Measurements from ENCODE around the gene RBM5. TPM values are rescaled to one million over a fixed set of nuclear protein-coding genes. Genes with fewer than 3 reads are reported as not detected.

Gene RBM5
- polyA plus RNA-seq, 1 donor: 179 TPM

- DNase-seq: peak; percentile 85
Observed at GRCh38 chr3:50121072-50122032, 32.6 kb downstream of the RBM5 start.

GRCh38 chr3:50122071-50122470 lies 33.4 kb downstream of the RBM5 start:
- no peak for DNase-seq

GRCh38 chr3:50122661-50123391 lies 34.1 kb downstream of the RBM5 start:
- DNase-seq: no peak

- no peak for DNase-seq
Observed at GRCh38 chr3:50123394-50124051, 34.8 kb downstream of the RBM5 start.

DNA sequence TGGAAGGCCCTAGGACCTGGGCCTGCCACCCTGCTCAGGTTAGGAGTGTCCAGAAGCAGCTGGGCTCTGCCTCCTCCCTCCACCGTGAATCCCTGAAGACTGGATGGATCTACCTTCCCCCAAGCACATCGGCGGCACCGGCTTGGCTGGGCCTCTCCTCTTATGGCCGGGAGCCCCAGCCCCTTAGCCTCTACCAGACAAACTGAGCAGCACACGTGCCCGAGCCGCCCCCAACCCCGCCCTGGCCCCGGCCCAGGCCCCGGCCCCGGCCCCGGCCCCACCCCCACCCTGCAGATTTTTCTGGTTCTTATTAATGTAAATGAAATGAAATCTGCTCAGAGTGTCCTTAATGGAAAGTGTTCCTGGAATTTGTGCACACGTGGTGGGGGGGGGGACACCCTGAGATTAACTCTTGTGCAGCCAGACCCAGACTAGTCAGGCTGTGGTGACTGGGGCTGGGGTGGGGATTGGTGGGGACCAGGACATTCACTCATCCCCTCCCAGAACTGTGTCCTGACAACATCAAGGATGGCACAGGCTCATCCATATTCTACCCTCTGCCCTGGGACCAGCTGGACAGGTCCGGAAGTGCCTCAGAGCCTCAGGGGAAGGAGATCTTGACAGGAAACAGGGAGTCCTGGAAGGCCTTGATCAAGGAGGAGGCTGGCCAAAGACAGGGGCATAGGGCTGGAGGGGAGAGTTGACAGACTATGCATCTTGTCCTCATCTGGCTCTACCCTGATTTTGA lies 35.5 kb downstream of the RBM5 start:
- DNase-seq: no peak

DNA sequence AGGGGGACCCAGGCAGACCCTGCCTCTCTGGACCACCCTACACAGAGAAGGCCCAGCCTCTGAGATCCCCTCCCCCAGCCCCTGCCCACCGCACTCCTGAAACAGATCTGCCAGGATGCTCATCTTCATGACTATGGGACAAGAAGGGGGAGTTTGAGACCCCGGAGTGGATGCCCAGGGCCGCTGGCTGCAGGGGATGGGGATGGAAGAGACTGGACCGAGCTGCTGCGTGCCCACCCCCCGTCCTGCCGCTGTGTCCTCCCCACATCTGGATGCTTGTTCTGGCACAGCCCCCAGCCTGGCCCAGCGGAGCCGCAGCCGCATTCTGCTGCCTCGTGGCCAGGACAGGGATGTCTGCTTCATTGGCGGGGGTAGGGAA lies 36.1 kb downstream of the RBM5 start:
- peak; percentile 58 for DNase-seq

DNA sequence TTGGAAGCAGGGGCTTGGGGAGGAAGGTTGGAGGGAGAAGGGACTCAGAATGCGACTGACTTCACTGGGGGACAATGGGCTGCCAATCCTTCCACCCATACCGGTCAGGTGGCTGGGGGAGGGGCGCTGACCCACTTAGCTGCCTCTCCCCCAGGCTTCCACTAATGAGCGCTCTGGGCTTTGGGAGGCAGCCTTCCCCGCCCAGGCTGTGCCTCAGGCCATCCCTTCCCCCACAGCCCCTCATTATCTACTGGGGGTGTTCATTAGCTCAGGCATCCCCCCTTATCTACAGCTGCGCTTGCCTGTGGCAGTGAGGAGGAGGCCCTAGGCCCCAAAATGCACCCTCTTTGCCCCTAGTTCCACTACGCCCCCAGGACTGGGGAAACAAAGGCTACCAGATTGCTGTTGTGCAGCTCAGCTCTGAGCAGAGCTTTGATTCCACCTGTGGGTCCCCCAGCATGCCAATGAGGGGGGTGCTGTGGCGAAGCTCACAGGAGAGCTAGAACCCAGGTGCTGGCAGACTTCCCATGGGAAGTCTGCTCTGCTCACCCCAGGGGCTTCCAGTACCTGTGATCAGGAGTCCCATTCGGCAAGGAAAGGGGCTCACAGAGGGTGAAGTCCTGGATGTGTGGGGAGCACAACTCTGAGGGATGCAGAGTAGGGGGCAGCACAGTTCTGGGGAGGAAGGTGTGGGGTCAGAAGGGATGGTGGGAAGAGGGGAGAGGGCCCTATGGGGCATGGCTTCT lies 37.0 kb downstream of the RBM5 start:
- DNase-seq: no peak

DNA sequence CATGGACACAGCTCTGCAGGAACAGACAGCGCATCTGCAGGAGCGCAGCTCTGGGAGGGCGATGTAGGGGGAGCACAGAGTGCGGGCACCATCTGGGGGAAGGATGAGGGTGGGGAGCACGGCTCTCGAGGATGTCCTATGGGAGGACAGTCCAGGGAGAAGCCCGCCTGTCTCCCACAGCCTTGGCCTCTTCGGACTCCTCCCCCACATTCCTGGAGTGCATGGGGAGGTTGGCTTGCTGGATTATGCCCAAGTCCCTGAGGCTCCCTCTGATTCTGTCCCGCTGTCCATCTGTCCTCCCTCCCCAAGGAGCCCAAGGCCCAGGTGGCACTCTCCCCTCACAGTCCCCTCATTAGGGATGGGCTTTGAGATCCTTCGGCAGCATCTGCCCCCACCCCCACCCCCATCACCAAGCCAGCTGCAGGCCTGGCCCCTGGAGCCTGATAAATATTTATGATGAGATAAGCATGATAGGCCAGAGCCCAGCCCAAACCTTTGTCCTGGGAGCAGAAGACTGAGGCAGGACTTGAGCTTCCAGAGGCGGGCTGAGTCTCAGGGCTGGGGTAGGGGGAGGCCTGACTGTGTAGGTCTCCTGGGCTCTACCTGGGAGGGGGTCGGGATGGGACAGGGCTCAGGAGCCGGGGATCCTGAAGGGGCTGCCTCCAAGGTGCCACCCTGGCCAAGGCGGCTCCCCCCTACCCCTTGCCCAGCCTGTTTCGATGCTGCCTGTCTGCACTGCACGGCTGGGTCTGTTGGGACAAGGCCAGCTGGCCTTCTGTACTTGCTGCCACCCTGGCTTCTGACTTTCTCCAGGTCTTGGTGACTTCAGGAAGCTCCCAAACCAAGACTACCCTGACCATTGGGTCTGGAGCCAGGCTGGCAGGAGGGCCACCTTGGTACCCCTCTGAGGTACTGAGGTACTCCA lies 37.8 kb downstream of the RBM5 start:
- DNase-seq: no peak

- DNase-seq: no peak
Observed at GRCh38 chr3:50127251-50127691, 38.6 kb downstream of the RBM5 start.

DNA sequence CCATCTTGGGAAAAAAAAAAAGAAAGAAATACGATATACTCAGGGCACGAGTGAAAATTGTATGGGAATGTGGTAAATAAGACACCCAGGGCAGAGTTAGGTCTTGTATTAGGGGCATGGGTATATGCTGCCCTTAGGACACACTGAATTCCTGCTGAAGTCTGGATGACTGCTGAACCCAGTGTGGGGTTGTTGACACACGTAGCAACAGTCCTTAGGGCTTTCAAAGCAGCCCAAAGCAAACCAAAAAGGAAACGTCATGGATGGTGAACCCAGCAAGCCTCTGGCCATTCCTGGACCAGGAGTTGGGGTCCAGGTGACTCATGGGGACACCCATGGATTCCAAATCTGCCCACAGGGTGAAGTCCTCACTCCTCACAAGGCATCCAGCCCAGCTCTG lies 39.3 kb downstream of the RBM5 start:
- DNase-seq: no peak

DNA sequence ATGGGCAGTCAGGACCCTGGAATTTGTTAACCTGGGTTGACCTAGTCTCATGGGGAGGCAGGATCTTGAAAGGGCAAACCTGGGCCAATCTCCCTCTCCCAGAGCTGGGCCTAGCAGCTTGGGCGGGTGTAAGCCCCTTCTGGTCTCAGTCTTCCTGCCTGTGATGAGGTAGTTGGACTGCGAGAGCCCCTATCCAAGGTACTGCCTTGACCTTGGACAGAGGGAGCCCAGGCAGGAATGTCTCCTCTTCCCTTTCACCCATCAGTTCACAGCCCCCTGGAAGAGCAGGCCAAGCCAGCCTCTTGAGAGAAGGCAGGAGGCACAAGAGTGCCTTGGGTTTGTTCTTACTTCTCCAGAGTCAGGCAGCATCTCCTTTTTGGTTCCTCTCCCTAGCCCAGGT lies 41.7 kb downstream of the RBM5 start:
- DNase-seq: no peak

DNA sequence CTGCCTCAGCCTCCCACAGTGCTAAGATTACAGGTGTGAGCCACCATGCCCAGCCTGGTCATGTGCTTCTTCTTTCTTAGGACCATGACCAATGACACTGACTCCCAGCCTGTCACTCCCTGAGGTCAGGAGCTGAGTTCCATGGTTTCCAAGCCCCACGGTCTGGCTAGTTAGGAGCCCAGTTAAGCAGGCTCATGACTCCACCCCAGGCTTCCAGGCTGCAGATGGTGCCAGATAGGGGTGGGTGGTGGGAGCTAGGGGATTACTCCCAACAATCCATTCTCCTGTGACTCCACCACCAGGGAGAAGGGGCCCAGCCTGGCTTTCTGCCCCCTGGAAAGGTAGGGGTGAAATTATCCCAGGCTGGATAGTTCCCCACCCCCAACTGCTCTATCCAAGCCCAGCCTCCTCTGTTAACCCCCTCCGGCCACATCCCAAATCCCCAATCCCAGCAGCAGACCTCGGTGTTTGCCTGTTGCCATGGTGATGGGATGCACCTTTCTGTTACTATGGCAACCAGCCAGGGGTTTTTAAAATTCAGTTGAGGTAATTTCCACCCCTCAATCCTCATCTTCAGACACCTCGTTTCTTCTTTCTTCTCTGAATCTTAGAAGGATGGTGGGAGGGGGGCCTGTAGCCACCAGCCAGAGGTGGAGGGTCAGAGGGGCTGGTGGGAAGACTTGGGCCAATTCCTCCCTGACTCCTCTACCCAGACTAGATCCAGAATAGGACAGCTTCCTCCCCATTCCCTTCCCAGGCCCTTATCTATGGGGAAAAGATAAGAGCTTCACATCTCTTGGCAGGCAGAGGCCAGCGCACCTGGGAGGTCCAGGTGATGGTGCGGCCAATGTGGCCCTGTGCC lies 43.9 kb downstream of the RBM5 start:
- DNase-seq: no peak

DNA sequence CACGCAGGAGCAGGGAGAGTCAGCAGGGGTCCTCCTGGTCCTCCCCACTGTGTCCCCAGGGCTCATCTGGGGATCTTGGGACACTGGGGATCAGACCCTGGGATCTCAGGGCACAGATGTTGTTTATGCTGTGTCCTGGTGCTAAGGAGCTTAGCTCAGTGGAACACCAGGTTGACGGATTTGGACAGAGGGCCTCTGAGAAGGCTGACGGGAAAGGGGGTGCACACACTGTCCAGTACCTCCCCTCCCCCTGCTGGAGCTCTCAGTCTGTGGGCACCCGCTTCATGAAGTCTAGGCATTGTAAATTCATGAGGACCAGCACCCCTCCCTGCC lies 44.5 kb downstream of the RBM5 start:
- DNase-seq: no peak

DNA sequence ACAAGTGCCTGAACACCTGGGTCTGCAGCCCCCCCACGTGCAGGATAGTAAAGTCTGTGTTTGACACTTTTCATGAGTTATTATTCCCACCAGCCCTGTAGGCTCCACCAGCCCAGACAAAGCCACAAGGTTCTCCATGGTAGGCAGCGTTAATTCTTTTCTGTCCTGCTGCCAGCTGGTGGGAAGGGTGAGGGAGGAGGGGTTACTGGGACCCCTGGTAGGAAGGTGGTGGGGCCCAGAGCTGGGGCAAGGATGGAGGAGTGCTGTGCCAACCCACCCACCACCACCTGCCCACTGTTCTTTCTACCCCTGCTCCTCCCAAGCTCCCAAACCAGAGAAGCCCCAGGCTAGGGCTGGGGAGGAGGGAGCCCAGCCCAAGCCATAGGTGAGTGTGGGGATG lies 45.6 kb downstream of the RBM5 start:
- DNase-seq: no peak

GRCh38 chr3:50135964-50136363 lies 47.2 kb downstream of the RBM5 start:
- no peak for DNase-seq

DNA sequence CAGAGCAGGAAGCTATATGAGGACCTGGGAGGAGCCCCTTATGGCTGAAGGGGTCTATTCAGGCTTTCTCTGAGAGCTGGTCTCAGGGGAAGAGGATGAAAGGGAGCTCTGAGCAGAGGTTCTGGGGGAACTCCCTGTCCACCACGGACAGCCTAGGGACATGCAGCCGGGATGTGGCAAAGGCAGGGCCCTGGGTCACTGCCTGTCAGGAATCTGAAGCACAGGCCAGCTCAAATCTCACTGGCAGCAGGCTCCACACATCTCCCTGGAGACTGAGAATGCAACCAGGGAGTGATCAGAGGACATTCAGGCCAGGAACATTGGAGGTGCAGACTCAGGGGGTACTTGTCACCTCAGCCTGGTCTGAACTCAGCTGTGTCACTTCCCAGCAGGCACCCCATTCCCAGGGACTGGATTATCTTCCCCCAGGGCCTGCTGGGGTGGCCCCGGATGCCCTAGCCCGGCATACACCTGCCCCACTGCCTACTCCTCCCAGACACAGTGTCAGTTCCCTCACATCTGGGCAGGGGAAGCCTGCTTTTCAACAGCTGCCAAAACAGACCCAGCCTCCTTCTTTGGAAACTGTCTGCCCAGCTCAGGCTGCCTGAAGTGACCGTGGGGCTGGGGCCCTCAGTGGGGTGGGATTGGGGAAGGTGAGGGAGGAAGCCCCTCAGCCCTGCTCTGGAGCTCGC lies 48.1 kb downstream of the RBM5 start:
- no peak for DNase-seq

DNA sequence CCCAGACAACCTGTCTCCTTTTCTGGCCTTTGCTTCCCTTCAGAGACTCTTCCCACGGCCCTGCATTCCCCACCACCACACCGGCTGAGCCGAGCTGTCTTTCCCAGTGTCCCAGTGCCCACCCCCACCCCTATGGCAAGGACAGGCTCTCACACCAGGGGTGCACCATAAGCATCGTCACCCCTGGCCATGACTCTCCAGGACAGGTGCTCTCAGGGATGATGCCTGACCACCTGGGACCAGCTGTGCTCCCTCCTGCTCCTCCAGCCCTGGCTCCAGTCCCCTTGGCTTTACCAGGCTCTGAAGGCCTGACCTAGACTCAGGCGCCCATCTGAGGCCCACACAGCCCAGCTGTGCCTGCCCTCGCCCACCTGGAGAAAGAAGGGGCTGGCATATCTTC lies 48.8 kb downstream of the RBM5 start:
- no peak for DNase-seq

- no peak for DNase-seq
Observed at GRCh38 chr3:50138266-50139200, 49.8 kb downstream of the RBM5 start.

All from hindlimb muscle (tissue), 1 donor.